IMR-90 (cell line): ENCODE measurements around the gene CIROP. TPM values are rescaled to one million over a fixed set of nuclear protein-coding genes. Genes with fewer than 3 reads are reported as not detected.

ENCODE experiments used
- ATAC-seq: fragments of 200-7000 bp; cut with Tn5 transposase; 2 replicates; pipeline ENCODE4 v1.9.1; 2020; ENCODE audit warnings: low read depth, mild to moderate bottlenecking, moderate library complexity
- BruUV-seq: library from RNA; stranded (reverse); fragments of 400-500 nt; replicated peaks from 2 replicates; lab custom pipeline; 2021; lab: Mats Ljungman, UMichigan
- CTCF ChIA-PET: fragments of 300-600 bp; formaldehyde crosslinking; extraction: SDS; loops from one replicate; lab custom pipeline; 2021; ENCODE audit warnings: antibody characterized with exemption; lab: Yijun Ruan, JAX
- POLR2A ChIA-PET: fragments of 300-600 bp; sonication (Branson Sonifier 250); formaldehyde crosslinking; loops from one replicate; lab custom pipeline; 2022; ENCODE audit warnings: antibody characterized with exemption; ENCODE audit not compliant: unreplicated experiment; lab: Charles Lee
- DNase-seq: peaks from one replicate; pipeline ENCODE4 v3.0.0; 2013
- H2AFZ ChIP-seq: replicated peaks from 2 replicates; pipeline ENCODE3; 2013; ENCODE audit warnings: low read length, mild to moderate bottlenecking; ENCODE audit not compliant: poor library complexity
- H2AK5ac ChIP-seq: 2 replicates; pipeline ENCODE4 v1.6.1; 2013; ENCODE audit warnings: low read depth, low read length, inconsistent platforms
- H2AK9ac ChIP-seq: replicated peaks from 2 replicates; pipeline ENCODE3; 2013; ENCODE audit warnings: mild to moderate bottlenecking, low read depth, low read length, moderate library complexity; ENCODE audit not compliant: poor library complexity
- H2BK120ac ChIP-seq: 2 replicates; pipeline ENCODE4 v1.6.1; 2013; ENCODE audit warnings: low read depth, low read length, inconsistent platforms
- H2BK15ac ChIP-seq: 3 replicates; pipeline ENCODE4 v1.6.1; 2013; ENCODE audit warnings: low read depth, low read length, inconsistent platforms
- H2BK20ac ChIP-seq: 2 replicates; pipeline ENCODE4 v1.6.1; 2013; ENCODE audit warnings: low read depth, mild to moderate bottlenecking, inconsistent platforms, low read length, moderate library complexity
- H2BK5ac ChIP-seq: 2 replicates; pipeline ENCODE4 v1.6.1; 2013; ENCODE audit warnings: mild to moderate bottlenecking, low read depth, low read length, inconsistent platforms; ENCODE audit not compliant: poor library complexity, severe bottlenecking
- H3K14ac ChIP-seq: replicated peaks from 2 replicates; pipeline ENCODE4 v1.6.1; 2013; ENCODE audit warnings: low read depth, low read length, inconsistent platforms
- H3K18ac ChIP-seq: 2 replicates; pipeline ENCODE4 v1.6.1; 2013; ENCODE audit warnings: low read depth, low read length, control low read depth
- H3K23ac ChIP-seq: 2 replicates; pipeline ENCODE4 v1.6.1; 2013; ENCODE audit warnings: low read depth, low read length, inconsistent platforms
- H3K27ac ChIP-seq: 2 replicates; pipeline ENCODE4 v1.5.1; 2013; ENCODE audit warnings: mild to moderate bottlenecking, control low read depth, low read length; ENCODE audit not compliant: insufficient read depth
- H3K27me3 ChIP-seq: 2 replicates; pipeline ENCODE4 v1.6.1; 2013; ENCODE audit warnings: low read length; ENCODE audit not compliant: control insufficient read depth, insufficient read depth
- H3K36me3 ChIP-seq: 2 replicates; pipeline ENCODE4 v1.6.1; 2013; ENCODE audit warnings: low read length, mixed read lengths; ENCODE audit not compliant: control insufficient read depth, insufficient read depth
- H3K4ac ChIP-seq: 2 replicates; pipeline ENCODE4 v1.6.1; 2013; ENCODE audit warnings: low read depth, low read length, inconsistent platforms
- H3K4me1 ChIP-seq: 2 replicates; pipeline ENCODE4 v1.6.1; 2013; ENCODE audit warnings: low read length, mixed read lengths; ENCODE audit not compliant: control insufficient read depth, insufficient read depth
- H3K4me2 ChIP-seq: 2 replicates; pipeline ENCODE4 v1.6.1; 2013; ENCODE audit warnings: low read depth, mild to moderate bottlenecking, control low read depth, low read length, moderate library complexity
- H3K4me3 ChIP-seq: 2 replicates; pipeline ENCODE4 v1.5.1; 2013; ENCODE audit warnings: low read depth, mild to moderate bottlenecking, control low read depth, low read length, moderate library complexity; ENCODE audit not compliant: insufficient read depth
- H3K56ac ChIP-seq: 2 replicates; pipeline ENCODE4 v1.6.1; 2013; ENCODE audit warnings: low read length, inconsistent platforms; ENCODE audit not compliant: insufficient read depth; ENCODE audit errors: extremely low read depth
- H3K79me1 ChIP-seq, 2 experiments: 2 replicates each; pipeline ENCODE4 v1.6.1; 2013; ENCODE audit warnings: low read length in 2 of 2, inconsistent platforms in 1 of 2, low read depth in 1 of 2
- H3K9ac ChIP-seq: 2 replicates; pipeline ENCODE4 v1.6.1; 2013; ENCODE audit warnings: low read depth, low read length, control low read depth
- H3K9me1 ChIP-seq: 2 replicates; pipeline ENCODE4 v1.6.1; 2013; ENCODE audit warnings: low read length, inconsistent platforms; ENCODE audit not compliant: insufficient read depth
- H3K9me3 ChIP-seq: 2 replicates; pipeline ENCODE4 v1.6.1; 2013; ENCODE audit warnings: low read length; ENCODE audit not compliant: control insufficient read depth, insufficient read depth
- H4K20me1 ChIP-seq: 2 replicates; pipeline ENCODE4 v1.6.1; 2013; ENCODE audit warnings: low read length, inconsistent platforms; ENCODE audit not compliant: insufficient read depth
- H4K5ac ChIP-seq: 2 replicates; pipeline ENCODE4 v1.6.1; 2013; ENCODE audit warnings: mild to moderate bottlenecking, low read depth, low read length, control low read depth
- H4K8ac ChIP-seq, 2 experiments: 2 replicates each; pipeline ENCODE4 v1.6.1; 2013; ENCODE audit warnings: low read depth in 2 of 2, low read length in 2 of 2, control low read depth in 1 of 2, inconsistent platforms in 1 of 2
- H4K91ac ChIP-seq: 2 replicates; pipeline ENCODE4 v1.6.1; 2013; ENCODE audit warnings: low read depth, low read length, inconsistent platforms; ENCODE audit not compliant: insufficient read depth
- CEBPB ChIP-seq: IDR thresholded peaks from 2 replicates; pipeline ENCODE4 v1.6.1; 2012; ENCODE audit warnings: low read depth, low read length, improper control_type of control experiment
- CHD1 ChIP-seq: IDR thresholded peaks from 2 replicates; pipeline ENCODE4 v1.6.1; 2012; ENCODE audit warnings: low read depth, low read length, improper control_type of control experiment
- FOS ChIP-seq: fragments of 150-350 bp; IDR thresholded peaks from 2 replicates; pipeline ENCODE4 v1.6.1; 2016; ENCODE audit warnings: low read depth, low read length
- NFE2L2 ChIP-seq: fragments of 150-350 bp; IDR thresholded peaks from 2 replicates; pipeline ENCODE4 v1.6.1; 2016; ENCODE audit warnings: low read depth, mild to moderate bottlenecking, low read length
- USF2 ChIP-seq: fragments of 150-350 bp; IDR thresholded peaks from 2 replicates; pipeline ENCODE4 v1.6.1; 2017; ENCODE audit warnings: mild to moderate bottlenecking, antibody characterized with exemption, low read length, low read depth
- WGBS, 2 experiments: methylation state at CpG; one replicate each; pipeline versions ENCODE4 v1.1.5 to v1.1.7; 2013; ENCODE audit warnings: missing lambda C conversion rate in 2 of 2; ENCODE audit not compliant: insufficient read length in 1 of 2; ENCODE audit errors: extremely low coverage in 2 of 2; 5-methylcytosine and 5-hydroxymethylcytosine counted together
- dilution Hi-C: fragments of 300-500 bp; cut with HindIII; formaldehyde crosslinking; loops from one replicate; pipeline ENCODE4 v1.14.3; 2018; ENCODE audit warnings: low sequenced_read_pairs; ENCODE audit not compliant: unreplicated experiment
- in situ Hi-C: fragments of 300-500 bp; cut with MboI; formaldehyde crosslinking; loops from 3 replicates; pipeline ENCODE4 v1.14.3; 2019; ENCODE audit warnings: low sequenced_read_pairs, inconsistent platforms, mixed read lengths
- intact Hi-C: fragments of 100-400 bp; cut with micrococcal nuclease; formaldehyde crosslinking; loops from 2 replicates; pipeline ENCODE4 v1.10.0; 2022
- polyA plus RNA-seq, 3 experiments: library from polyadenylated mRNA; depleted of rRNA; stranded (reverse); fragments of >200 nt; gene quantifications; 2 replicates each; pipeline ENCODE4 v1.2.3, GENCODE V29; 2012; ENCODE audit warnings: low replicate concordance in 1 of 3
- total RNA-seq: library from RNA; depleted of rRNA; stranded (reverse); fragments of >200 nt; gene quantifications from 2 replicates; pipeline ENCODE4 v1.2.3, GENCODE V29; 2012

The CIROP gene
- total and polyA plus RNA-seq, 2 of the 4 experiments (the other 2 are of a cell fraction), result 0.31 to 0.36 TPM

GRCh38 chr14:23132970-23133369 is 28.2 kb upstream of the CIROP start:
- CTCF ChIA-PET, result no interaction called here
- no peak overlapping the region for H2BK15ac ChIP-seq
- H4K91ac ChIP-seq, result no peak overlapping the region
- H2AK5ac ChIP-seq, result no peak overlapping the region
- H3K9me3 ChIP-seq, result no peaks in the 10 kb centered on the region
- no peak overlapping the region for H2BK20ac ChIP-seq
- DNase-seq (no peak), ATAC-seq (no peak)
- H3K4me1 ChIP-seq, result no peaks in the 10 kb centered on the region
- no peaks in the 10 kb centered on the region for H3K79me1 ChIP-seq
- no peaks in the 10 kb centered on the region for H3K9me1 ChIP-seq
- no peaks in the 10 kb centered on the region for H3K36me3 ChIP-seq
- dilution Hi-C loops, result no loop called here
- no peak overlapping the region for H2AFZ ChIP-seq
- no peak overlapping the region for H2BK5ac ChIP-seq
- H3K27me3 ChIP-seq, result peaks cover 37% of the 10 kb centered on the region
- H3K4me2 ChIP-seq, result no peak overlapping the region
- H3K14ac ChIP-seq, result no peak overlapping the region
- H3K18ac ChIP-seq, result no peak overlapping the region
- no peak overlapping the region for H3K4ac ChIP-seq
- TF ChIP-seq FOS, result no peak
- TF ChIP-seq NFE2L2, result no peak
- TF ChIP-seq CEBPB, result no peak
- no peak for TF ChIP-seq USF2
- no peak for TF ChIP-seq CHD1
- no peak overlapping the region for H3K4me3 ChIP-seq
- intact Hi-C loops, result no loop called here
- H4K8ac ChIP-seq, result no peak overlapping the region
- H3K23ac ChIP-seq, result no peak overlapping the region
- in situ Hi-C loops, result no loop called here
- no peak overlapping the region for H2BK120ac ChIP-seq
- no peak overlapping the region for H3K27ac ChIP-seq
- H3K56ac ChIP-seq, result no peak overlapping the region
- H3K9ac ChIP-seq, result no peak overlapping the region
- H4K20me1 ChIP-seq, result no peaks in the 10 kb centered on the region
- no peak overlapping the region for H2AK9ac ChIP-seq
- POLR2A ChIA-PET, result no interaction called here
- BruUV-seq, result no TSS peak
- no CpG with 5 or more reads among the region's 8 CpGs for WGBS, 2 experiments
- no peak overlapping the region for H4K5ac ChIP-seq
